A673 (cell line): ENCODE data around the gene AMOTL1. TPM values are rescaled to one million over a fixed set of nuclear protein-coding genes. Genes with fewer than 3 reads are reported as not detected.

ENCODE experiments used
- Bru-seq: library from RNA; stranded (reverse); fragments of 400-500 nt; gene quantifications from one replicate; lab custom pipeline; 2021; lab: Mats Ljungman, UMichigan
- BruChase-seq, 2 experiments: library from RNA; stranded (reverse); fragments of 400-500 nt; gene quantifications; one replicate each; lab custom pipeline; 2021; lab: Mats Ljungman, UMichigan
- BruUV-seq: library from RNA; stranded (reverse); fragments of 400-500 nt; replicated peaks from 2 replicates; lab custom pipeline; 2021; lab: Mats Ljungman, UMichigan
- CTCF ChIA-PET: fragments of 300-600 bp; sonication (Branson Sonifier 250); formaldehyde crosslinking; loops from one replicate; lab custom pipeline; 2022; ENCODE audit warnings: antibody characterized with exemption; lab: Charles Lee
- POLR2A ChIA-PET: fragments of 300-600 bp; sonication (Branson Sonifier 250); formaldehyde crosslinking; loops from one replicate; lab custom pipeline; 2022; ENCODE audit warnings: antibody characterized with exemption; ENCODE audit not compliant: low non-redundant PET; lab: Charles Lee
- DNase-seq: peaks from one replicate; pipeline ENCODE4 v3.0.0-alpha.2; 2015; ENCODE audit warnings: low spot score
- H3K27ac ChIP-seq: fragments of 200-600 bp; sonication (generic); 2 replicates; pipeline ENCODE4 v1.5.1; 2016; ENCODE audit warnings: mixed run types, low read depth, mild to moderate bottlenecking, mixed read lengths, antibody characterized with exemption, low read length; ENCODE audit not compliant: poor library complexity, severe bottlenecking
- H3K27me3 ChIP-seq: fragments of 200-600 bp; sonication (generic); replicated peaks from 2 replicates; pipeline ENCODE4 v1.6.1; 2017; ENCODE audit warnings: mixed run types, low read depth, mild to moderate bottlenecking, mixed read lengths, antibody characterized with exemption, low read length; ENCODE audit not compliant: insufficient read depth, poor library complexity
- H3K36me3 ChIP-seq: fragments of 200-600 bp; sonication (generic); 2 replicates; pipeline ENCODE4 v1.6.1; 2016; ENCODE audit warnings: mixed run types, mild to moderate bottlenecking, mixed read lengths, antibody characterized with exemption, low read length; ENCODE audit not compliant: insufficient read depth, poor library complexity, severe bottlenecking
- H3K4me1 ChIP-seq: fragments of 200-600 bp; sonication (generic); 2 replicates; pipeline ENCODE4 v1.6.1; 2017; ENCODE audit warnings: mixed run types, mild to moderate bottlenecking, mixed read lengths, antibody characterized with exemption, low read length; ENCODE audit not compliant: insufficient read depth, poor library complexity, severe bottlenecking
- H3K4me3 ChIP-seq: fragments of 200-600 bp; sonication (generic); 2 replicates; pipeline ENCODE4 v1.5.1; 2016; ENCODE audit warnings: low read depth, mixed run types, mild to moderate bottlenecking, mixed read lengths, low read length; ENCODE audit not compliant: poor library complexity, severe bottlenecking
- H3K9me3 ChIP-seq: fragments of 200-600 bp; sonication (generic); 2 replicates; pipeline ENCODE4 v1.6.1; 2016; ENCODE audit warnings: mixed run types, low read depth, mild to moderate bottlenecking, mixed read lengths, antibody characterized with exemption, low read length; ENCODE audit not compliant: poor library complexity, severe bottlenecking
- EZH2 ChIP-seq: fragments of 200-600 bp; sonication (generic); IDR thresholded peaks from 2 replicates; pipeline ENCODE4 v1.6.1; 2017; ENCODE audit warnings: borderline replicate concordance, low read depth, mild to moderate bottlenecking, mixed read lengths, antibody characterized with exemption, low read length; ENCODE audit not compliant: poor library complexity, severe bottlenecking
- intact Hi-C: fragments of 100-400 bp; cut with micrococcal nuclease; formaldehyde crosslinking; loops from one replicate; pipeline ENCODE4 v1.10.0; 2022; ENCODE audit not compliant: unreplicated experiment
- long read RNA-seq: library from polyadenylated mRNA; stranded (forward); transcript quantifications from one replicate; pipeline ENCODE4 v2.0.0, GENCODE V29; 2022
- total RNA-seq: library from RNA; stranded (reverse); gene quantifications from 2 replicates; pipeline ENCODE4 v1.2.3, GENCODE V29; 2021
- TF ChIP-seq, protein P1 (sequence below): fragments of 300-800, 200-600 bp; sonication (generic); conservative IDR thresholded peaks from 2 replicates; pipeline ENCODE4 v1.5.1; 2017; ENCODE audit warnings: low read depth, mild to moderate bottlenecking, antibody characterized with exemption, low read length, moderate library complexity, mixed read lengths

AMOTL1 gene, protein sequence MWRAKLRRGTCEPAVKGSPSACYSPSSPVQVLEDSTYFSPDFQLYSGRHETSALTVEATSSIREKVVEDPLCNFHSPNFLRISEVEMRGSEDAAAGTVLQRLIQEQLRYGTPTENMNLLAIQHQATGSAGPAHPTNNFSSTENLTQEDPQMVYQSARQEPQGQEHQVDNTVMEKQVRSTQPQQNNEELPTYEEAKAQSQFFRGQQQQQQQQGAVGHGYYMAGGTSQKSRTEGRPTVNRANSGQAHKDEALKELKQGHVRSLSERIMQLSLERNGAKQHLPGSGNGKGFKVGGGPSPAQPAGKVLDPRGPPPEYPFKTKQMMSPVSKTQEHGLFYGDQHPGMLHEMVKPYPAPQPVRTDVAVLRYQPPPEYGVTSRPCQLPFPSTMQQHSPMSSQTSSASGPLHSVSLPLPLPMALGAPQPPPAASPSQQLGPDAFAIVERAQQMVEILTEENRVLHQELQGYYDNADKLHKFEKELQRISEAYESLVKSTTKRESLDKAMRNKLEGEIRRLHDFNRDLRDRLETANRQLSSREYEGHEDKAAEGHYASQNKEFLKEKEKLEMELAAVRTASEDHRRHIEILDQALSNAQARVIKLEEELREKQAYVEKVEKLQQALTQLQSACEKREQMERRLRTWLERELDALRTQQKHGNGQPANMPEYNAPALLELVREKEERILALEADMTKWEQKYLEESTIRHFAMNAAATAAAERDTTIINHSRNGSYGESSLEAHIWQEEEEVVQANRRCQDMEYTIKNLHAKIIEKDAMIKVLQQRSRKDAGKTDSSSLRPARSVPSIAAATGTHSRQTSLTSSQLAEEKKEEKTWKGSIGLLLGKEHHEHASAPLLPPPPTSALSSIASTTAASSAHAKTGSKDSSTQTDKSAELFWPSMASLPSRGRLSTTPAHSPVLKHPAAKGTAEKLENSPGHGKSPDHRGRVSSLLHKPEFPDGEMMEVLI
- 67.8 and 68.5 TPM in 2 replicates for total RNA-seq
- Bru-seq, nascent RNA = percentile 91 among the genes with signal in this experiment
- percentile 88 among the genes with signal in this experiment for BruChase-seq, experiment 1, labeled RNA remaining after a 2-hour chase
- percentile 87 among the genes with signal in this experiment for BruChase-seq, experiment 2, labeled RNA remaining after a 6-hour chase
- long read RNA-seq, full-length matches to known transcripts = 28 of 77 reads
- long read RNA-seq, partial matches to known transcripts = 13 of 77 reads
- long read RNA-seq, other reads (novel, unspliced or antisense) = 36 of 77 reads

- Histone ChIP-seq H3K9me3 (no peaks in the 10 kb centered on the region), H3K4me3 (peak within 1 kb of the TSS; percentile 82), H3K4me1 (peaks cover 14% of the 10 kb centered on the region), H3K36me3 (no peaks in the 10 kb centered on the region), H3K27ac (peak within 1 kb of the TSS; percentile 82), H3K27me3 (no peaks in the 10 kb centered on the region)
- DNase-seq = peak; percentile 99
- POLR2A ChIA-PET = interaction anchor here (0.5 to 0.7 kb wide), 2 partner anchors 43 to 106 kb away, joined by 3 read pairs; no protein-coding TSS in a partner anchor
- CTCF ChIA-PET = interaction anchor here (0.6 kb wide), 2 partner anchors 14 to 145 kb away, joined by 5 to 9 read pairs; no protein-coding TSS in a partner anchor
- TF ChIP-seq, protein P1, sequence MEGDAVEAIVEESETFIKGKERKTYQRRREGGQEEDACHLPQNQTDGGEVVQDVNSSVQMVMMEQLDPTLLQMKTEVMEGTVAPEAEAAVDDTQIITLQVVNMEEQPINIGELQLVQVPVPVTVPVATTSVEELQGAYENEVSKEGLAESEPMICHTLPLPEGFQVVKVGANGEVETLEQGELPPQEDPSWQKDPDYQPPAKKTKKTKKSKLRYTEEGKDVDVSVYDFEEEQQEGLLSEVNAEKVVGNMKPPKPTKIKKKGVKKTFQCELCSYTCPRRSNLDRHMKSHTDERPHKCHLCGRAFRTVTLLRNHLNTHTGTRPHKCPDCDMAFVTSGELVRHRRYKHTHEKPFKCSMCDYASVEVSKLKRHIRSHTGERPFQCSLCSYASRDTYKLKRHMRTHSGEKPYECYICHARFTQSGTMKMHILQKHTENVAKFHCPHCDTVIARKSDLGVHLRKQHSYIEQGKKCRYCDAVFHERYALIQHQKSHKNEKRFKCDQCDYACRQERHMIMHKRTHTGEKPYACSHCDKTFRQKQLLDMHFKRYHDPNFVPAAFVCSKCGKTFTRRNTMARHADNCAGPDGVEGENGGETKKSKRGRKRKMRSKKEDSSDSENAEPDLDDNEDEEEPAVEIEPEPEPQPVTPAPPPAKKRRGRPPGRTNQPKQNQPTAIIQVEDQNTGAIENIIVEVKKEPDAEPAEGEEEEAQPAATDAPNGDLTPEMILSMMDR = no peak
- TF ChIP-seq EZH2 = no peak
- no TSS peak for BruUV-seq
- intact Hi-C loops = loop anchor here (2.0 kb wide), 1 partner anchor 145 kb away; no protein-coding TSS in a partner anchor
These were observed at the start of gene AMOTL1 for GRCh38 chr11:94767701-94768601. AMOTL1 (plus strand) TSS chr11:94768356; CDS start chr11:94768512, 156 bp downstream.

DNA sequence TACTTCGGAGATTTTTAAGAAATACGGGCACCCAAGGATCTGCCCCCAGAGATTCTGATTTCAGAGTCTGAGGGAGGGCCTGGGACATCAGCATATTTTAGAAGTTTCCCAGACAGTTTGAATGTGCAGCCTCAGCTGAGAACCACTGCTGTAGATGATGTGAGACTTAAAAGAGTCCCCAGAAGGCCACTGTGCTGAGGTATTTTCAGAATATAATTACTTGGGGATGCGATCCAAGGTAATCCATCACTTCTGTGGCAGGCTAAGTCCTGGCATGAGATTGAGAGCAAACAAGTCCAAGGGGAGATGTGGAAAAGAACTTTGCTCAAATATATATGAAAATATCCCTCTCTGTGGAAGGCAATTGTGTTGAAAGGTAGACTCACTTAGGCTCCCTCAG lies 48.3 kb upstream of the AMOTL1 start:
- Histone ChIP-seq H3K36me3 (no peaks in the 10 kb centered on the region), H3K27me3 (peaks cover 4% of the 10 kb centered on the region), H3K9me3 (no peaks in the 10 kb centered on the region), H3K4me3 (no peak overlapping the region), H3K27ac (no peak overlapping the region), H3K4me1 (no peaks in the 10 kb centered on the region)
- intact Hi-C loops = no loop called here
- DNase-seq = no peak
- TF ChIP-seq, protein P1 = no peak
- no peak for TF ChIP-seq EZH2
- ChIA-PET POLR2A (no interaction called here), CTCF (no interaction called here)
- no TSS peak for BruUV-seq
